Stimulated activated CD4-positive, alpha-beta T cell treated with anti-CD3 and anti-CD28 coated beads, TNF-alpha, amount 100 ng/mL, for 48 hours (primary cell): ENCODE measurements around the gene BTRC.
"Not testable (repeated sequence)": the region's sequence is repeated elsewhere in the genome, so short reads cannot be mapped to it uniquely, and the experiment has no call there.

Source experiments
- DNase-seq, 3 donors: peaks; one replicate each; pipeline ENCODE4 v3.0.0-alpha.2; 2020; ENCODE audit warnings: low read depth in 3 of 3

BTRC gene

DNA sequence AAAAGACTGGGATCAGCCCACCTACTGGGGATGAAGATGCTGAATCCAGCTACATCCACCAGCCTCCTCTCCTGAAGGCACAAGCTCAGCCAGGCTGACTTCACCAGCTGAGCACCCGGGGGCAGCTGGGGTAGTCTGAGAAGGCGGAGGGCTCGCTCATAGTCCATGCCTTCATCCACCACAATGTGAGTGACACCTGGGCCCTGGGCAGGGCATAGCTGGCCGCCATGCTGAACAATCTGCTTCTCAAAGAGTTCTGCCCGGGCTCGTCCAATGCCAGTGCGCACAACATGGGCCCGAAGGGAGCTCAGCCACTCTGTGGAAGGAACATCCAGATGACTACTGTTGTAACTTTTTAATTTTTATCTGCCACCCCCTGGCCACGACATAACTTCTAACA, 231.9 kb downstream of the BTRC start:
- no peak for DNase-seq

DNA sequence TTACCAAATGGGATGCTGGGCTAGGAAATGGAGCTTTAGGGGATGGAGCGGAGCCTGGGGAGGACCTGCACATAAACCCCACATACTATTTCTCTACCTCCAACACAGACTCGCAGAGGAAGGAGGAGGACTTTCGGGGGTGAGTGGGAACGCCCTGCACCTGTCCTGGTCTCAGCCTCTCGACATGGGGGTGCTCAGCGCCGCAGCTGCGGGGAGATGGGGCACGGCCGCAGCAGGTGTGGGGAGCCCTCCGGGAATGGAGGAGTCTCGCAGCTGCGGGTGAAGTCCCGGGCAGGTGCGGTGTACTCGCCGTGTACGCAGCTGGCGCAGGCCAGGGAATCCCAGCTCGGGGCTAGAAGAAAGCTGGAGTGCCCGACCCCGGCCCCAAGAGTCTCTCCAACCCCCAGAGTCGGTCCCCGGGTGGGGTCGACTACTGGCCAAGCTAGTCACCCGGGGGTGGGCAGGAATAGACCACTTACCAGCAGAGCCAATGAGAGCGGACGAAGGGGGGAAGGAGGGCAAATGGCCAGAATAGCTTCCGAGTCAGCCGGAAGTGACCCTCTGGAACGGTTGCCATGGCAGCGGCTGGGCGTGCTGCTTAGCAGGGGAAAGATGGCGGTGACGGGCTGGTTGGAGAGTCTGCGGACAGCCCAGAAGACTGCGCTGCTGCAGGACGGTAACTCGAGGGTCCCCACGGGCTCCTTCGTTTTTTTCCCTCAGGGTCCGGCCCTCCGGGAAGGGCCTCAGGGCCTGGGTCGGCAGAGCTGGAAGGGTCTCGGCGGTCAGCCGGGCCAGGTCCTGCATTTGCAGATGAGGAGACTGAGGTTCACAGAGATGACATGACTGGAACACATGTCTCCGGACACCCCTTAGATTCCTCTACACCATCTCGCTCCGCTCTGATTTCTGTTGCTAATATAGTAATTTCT, 234.0 kb downstream of the BTRC start, which contains the start of the genes DPCD and POLL:
DPCD (plus strand) TSS at position 597 of the 929 bp plus-strand sequence; CDS start at position 613, 16 bp downstream.
POLL (minus strand) TSS at position 533 of the 929 bp plus-strand sequence. CDS start 897 bp downstream, outside the sequence.
- peak; percentile 82 to 94 (median 92) for DNase-seq

DNA sequence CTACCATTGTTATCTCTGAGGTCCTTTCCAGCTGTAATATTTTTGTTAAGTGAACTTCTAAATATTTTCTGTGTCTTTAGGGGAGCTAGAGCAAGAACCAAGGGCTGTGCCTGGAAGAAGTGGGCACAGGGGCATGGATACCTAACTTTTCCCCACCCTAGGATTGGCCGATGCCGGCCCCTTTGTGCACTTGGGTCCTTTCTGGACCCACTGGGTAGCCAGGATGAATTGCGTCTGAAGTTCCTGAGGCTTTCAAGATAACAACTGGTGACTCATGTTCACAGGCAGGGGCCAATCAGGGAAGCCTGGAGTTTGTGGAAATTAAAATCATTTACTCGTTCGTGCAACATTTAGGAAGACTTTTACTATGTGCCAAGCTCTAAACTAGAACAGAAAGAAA, 234.9 kb downstream of the BTRC start:
- DNase-seq: no peak

DNA sequence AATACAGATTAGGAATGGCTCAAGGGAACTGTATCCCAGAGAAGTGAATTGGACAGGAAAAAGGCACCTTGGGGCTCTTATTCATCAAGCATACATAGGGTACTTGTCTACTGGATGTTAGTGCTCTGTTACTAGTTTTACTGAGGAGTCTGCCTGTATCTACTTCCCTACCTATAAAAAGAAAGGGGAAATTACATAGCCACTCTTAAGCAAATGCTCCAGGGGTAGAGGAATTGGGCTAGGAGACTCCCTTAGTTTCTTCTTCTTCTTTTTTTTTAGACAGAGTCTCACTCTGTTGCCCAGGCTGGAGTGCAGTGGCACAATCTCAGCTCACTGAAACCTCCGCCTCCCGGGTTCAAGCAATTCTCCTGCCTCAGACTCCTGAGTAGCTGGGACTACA, 239.4 kb downstream of the BTRC start:
- not testable (repeated sequence) for DNase-seq

DNA sequence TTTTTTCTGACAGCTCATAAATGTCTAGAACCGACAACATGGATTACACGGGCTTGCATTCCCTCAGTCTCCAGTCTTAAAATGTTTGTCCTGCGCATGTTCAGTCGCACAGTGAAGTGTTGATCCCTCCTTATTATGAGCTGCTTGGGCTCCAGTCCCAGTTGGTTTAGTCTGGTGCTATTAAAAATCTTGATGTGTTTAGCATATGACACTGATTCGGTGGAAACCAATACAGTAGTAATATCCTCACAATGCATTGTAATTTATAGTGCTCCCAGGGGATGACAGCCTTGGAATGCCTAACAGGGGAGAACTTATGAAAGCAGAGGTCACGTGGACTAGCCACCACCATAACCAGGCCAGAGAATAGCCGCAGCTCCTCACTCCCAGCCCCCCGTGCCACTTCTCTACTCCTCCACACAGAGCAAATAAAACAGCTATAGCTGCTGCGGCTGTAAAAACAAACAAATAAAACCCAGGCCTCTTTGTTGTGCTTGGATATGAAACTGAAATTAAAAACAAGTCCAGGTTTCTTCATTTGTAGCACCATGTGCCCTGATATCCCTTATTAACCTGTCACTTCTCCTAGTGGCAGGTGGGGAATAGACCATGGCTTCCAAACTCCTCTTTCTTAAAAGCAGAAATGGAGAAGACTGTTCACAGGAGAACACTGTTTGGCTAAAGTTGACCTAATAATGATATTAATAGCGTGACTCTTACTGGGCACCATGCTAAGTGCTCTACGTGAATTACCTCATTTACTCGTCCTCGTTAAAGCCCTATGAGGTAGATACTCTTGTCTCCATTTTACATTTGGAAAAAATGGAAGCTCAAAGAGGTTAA, 241.8 kb downstream of the BTRC start:
- DNase-seq: no peak

DNA sequence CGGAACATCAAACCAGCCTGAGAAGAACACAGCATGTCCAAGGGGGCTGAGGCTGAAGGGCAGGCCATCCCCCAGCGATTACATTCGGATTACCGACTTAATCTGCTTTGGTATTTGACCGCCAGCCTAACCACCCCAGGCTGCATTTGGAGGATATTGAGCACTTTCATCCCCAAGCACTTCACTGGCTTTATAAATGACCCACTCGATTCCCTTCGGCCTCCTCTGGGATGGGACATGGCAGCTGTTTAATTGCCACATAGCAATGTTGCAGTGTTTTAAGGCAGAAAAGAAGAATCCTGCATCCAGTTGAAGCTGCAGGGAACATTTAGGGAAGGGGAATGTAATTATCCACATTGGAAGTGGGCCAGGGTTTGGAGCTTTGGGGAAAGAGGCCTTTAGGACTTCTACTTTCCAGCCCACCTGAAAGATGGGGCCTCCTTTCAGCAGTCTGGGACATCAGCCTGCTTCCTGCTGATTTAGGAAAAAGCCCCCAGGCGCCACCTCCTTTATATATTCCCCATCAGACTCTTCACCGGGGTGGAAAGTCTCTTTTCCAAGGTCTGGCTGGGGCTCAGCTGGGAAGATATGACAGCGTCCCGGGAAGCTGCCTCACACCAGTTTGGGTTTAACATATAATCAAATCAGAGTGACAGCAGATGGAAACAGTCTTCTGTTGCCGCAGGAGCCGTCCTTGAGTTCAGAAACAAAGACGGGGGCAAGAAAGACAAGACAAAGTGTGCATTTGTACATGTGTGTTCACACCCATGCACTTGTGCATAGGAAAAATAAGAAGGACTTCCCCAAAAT, 243.3 kb downstream of the BTRC start:
- no peak for DNase-seq

DNA sequence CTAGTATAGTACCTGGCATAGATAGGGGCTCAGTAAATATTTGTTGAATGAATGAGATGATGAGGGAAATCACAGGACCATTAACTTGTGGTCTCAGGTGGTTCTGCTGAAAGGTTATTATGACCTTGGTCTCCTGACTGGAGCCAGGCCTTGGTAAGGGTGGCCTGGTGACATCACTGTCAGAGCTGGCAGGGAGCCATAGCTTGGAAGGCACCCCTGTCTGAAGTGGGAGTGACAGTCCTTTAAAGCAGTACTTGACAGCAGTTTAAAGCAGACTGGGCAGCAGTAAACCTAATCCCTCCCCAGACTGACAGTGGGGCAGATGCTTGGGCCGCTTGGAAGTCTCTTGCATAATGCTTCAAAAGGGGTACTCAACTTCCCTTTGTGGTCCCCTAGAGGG, 247.6 kb downstream of the BTRC start:
- no peak for DNase-seq

DNA sequence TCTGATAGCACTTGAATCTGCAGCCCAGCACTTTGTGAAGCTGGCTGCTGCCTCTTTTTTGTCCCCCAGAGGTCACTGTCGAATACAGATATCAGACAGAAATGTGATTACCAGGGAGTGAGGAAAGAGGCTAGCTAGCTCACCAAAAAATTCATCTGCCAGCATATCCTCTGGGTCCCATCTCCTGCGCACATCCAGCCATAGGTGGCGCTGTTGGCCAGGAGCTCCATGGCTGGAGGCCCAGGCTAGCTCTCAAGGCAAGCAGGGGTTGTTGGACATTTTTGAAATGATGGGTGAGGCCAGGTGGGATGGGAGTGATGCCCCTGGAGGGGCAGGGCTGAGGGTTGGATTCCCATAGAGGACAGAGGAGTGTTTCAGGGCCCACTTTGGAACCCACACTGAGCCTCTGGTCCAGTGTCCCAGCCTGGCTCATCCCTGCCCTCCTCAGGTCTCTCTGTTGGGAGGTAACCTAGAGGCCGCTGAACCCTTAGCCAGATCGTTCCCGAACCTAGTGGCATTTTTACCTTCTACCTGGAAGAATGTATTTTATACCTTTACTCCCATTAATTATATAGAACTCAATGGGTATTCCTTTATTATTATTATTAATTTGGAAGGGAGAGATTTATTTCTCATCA, 248.9 kb downstream of the BTRC start:
- peak; percentile 36 to 58 (median 55) for DNase-seq
